Activated CD4-positive, CD25-positive, alpha-beta regulatory T cell treated with anti-CD3 and anti-CD28 coated beads, Interleukin-2, amount 50 U/mL, for 16 hours (primary cell): ENCODE data around the gene STK24.

Source experiments
- DNase-seq: peaks from one replicate; pipeline ENCODE4 v3.0.0-alpha.2; 2020; ENCODE audit warnings: low read depth, low spot score

STK24 gene

GRCh38 chr13:98534821-98535220 lies 42.1 kb downstream of the STK24 start:
- DNase-seq = no peak

GRCh38 chr13:98533912-98534311 lies 43.0 kb downstream of the STK24 start:
- no peak for DNase-seq

GRCh38 chr13:98532254-98532653 lies 44.7 kb downstream of the STK24 start:
- no peak for DNase-seq

- no peak for DNase-seq
Observed at GRCh38 chr13:98530217-98530616, 46.7 kb downstream of the STK24 start.

GRCh38 chr13:98529171-98529570 lies 47.7 kb downstream of the STK24 start:
- no peak for DNase-seq

GRCh38 chr13:98528663-98529064 lies 48.2 kb downstream of the STK24 start:
- DNase-seq = no peak

- DNase-seq = no peak
Observed at GRCh38 chr13:98527526-98527925, 49.4 kb downstream of the STK24 start.

GRCh38 chr13:98526182-98526512 lies 50.8 kb downstream of the STK24 start:
- no peak for DNase-seq

GRCh38 chr13:98525456-98526181 lies 51.3 kb downstream of the STK24 start:
- DNase-seq = no peak

- no peak for DNase-seq
Observed at GRCh38 chr13:98524793-98525192, 52.1 kb downstream of the STK24 start.

GRCh38 chr13:98524391-98524790 lies 52.5 kb downstream of the STK24 start:
- no peak for DNase-seq

GRCh38 chr13:98523455-98524102 lies 53.3 kb downstream of the STK24 start:
- no peak for DNase-seq

GRCh38 chr13:98522371-98522770 lies 54.5 kb downstream of the STK24 start:
- no peak for DNase-seq

GRCh38 chr13:98521461-98522247 lies 55.3 kb downstream of the STK24 start:
- DNase-seq = no peak

- DNase-seq = no peak
Observed at GRCh38 chr13:98520674-98521449, 56.0 kb downstream of the STK24 start.

- DNase-seq = no peak
Observed at GRCh38 chr13:98519976-98520375, 56.9 kb downstream of the STK24 start.

GRCh38 chr13:98517576-98518310 lies 59.2 kb downstream of the STK24 start:
- peak; percentile 23 for DNase-seq

GRCh38 chr13:98515818-98516465 lies 61.0 kb downstream of the STK24 start:
- DNase-seq = no peak

GRCh38 chr13:98514288-98514687 lies 62.6 kb downstream of the STK24 start:
- no peak for DNase-seq

GRCh38 chr13:98513837-98514236 lies 63.1 kb downstream of the STK24 start:
- DNase-seq = no peak
